ENCODE measurements around the gene KRTAP12-2. TPM values are rescaled to one million over a fixed set of nuclear protein-coding genes. Genes with fewer than 3 reads are reported as not detected.
"Not testable (repeated sequence)": the region's sequence is repeated elsewhere in the genome, so short reads cannot be mapped to it uniquely, and the experiment has no call there.

KRTAP12-2 gene
- polyA plus RNA-seq, 6 donors from 2014 or later: not detected

DNA sequence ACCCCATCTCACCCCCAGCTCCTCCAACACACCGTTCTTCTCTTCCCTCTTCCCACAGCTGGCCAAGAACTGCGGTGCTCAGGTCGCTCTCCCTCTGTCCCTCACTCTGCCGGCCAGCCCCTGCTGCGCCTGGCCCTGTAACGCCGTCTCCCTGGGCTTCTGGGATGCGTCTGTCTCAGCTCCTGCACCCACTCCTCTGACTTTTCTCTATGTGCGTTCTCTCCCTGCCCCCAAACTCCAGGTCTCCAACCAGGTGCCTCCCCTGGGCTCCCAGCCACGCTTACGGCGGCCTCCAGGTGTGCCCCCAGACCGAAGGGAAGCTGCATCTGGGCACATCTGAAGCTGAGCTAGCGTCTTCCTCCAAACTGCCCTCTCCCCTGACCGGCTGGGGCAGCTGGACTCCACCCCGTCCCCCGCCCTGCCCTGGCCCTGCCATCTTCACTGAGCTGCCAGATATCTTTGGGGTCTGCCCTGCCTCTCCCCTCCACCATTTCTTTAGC, 32.8 kb upstream of the KRTAP12-2 start:
- peaks cover 0 to 12% (median 2%) of the 10 kb centered on the region in 7 donors for H3K9me3 Mint-ChIP-seq

GRCh38 chr21:44697811-44698734, 31.3 kb upstream of the KRTAP12-2 start:
- no peak overlapping the region for H3K4me3 Mint-ChIP-seq
- DNase-seq (no peak), ATAC-seq (ENCODE audit: low read depth in 2 of 2) (no peak)
- peaks cover 0 to 5% (median 1%) of the 10 kb centered on the region in 3 donors for H3K4me1 Mint-ChIP-seq
- H3K27me3 Mint-ChIP-seq: peaks cover 41 to 85% (median 82%) of the 10 kb centered on the region in 3 donors
- H3K27ac Mint-ChIP-seq: peak overlapping the region in 1 of 6 donors; percentile 63
- peaks cover 0 to 21% of the 10 kb centered on the region in 2 donors for H3K36me3 Mint-ChIP-seq
- H3K9me3 Mint-ChIP-seq: peaks cover 2 to 19% (median 11%) of the 10 kb centered on the region in 7 donors

More for the DNA sequence above, 32.8 kb upstream of the KRTAP12-2 start:
- no peak overlapping the region for H3K27ac Mint-ChIP-seq
- H3K36me3 Mint-ChIP-seq: peaks cover 0 to 15% of the 10 kb centered on the region in 2 donors
- ATAC-seq (ENCODE audit: low read depth in 2 of 2): no peak
- DNase-seq: no peak
- peaks cover 0 to 6% (median 1%) of the 10 kb centered on the region in 3 donors for H3K4me1 Mint-ChIP-seq
- peak overlapping the region in 1 of 8 donors; percentile 56 for H3K4me3 Mint-ChIP-seq
- H3K27me3 Mint-ChIP-seq: peaks cover 38 to 92% (median 92%) of the 10 kb centered on the region in 3 donors

DNA sequence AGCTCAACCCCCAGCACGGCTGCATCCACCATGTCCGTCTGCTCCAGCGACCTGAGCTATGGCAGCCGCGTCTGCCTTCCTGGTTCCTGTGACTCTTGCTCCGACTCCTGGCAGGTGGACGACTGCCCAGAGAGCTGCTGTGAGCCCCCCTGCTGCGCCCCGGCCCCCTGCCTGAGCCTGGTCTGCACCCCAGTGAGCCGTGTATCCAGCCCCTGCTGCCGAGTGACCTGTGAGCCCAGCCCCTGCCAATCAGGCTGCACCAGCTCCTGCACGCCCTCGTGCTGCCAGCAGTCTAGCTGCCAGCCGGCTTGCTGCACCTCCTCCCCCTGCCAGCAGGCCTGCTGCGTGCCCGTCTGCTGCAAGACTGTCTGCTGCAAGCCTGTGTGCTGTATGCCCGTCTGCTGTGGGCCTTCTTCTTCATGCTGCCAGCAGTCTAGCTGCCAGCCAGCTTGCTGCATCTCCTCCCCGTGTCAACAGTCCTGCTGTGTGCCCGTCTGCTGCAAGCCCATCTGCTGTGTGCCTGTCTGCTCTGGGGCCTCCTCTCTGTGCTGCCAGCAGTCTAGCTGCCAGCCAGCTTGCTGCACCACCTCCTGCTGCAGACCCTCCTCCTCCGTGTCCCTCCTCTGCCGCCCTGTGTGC, 30.6 kb upstream of the KRTAP12-2 start, which contains the start of gene KRTAP10-12:
Gene KRTAP10-12 (plus strand): TSS at position 1 of the 639 bp plus-strand sequence. CDS start 30 bp downstream, at position 31.
- Mint-ChIP-seq H3K36me3 (peaks cover 0 to 22% of the 10 kb centered on the region in 2 donors), H3K9me3 (peaks cover 5 to 26% (median 18%) of the 10 kb centered on the region in 7 donors), H3K27me3 (peaks cover 41 to 78% (median 75%) of the 10 kb centered on the region in 3 donors)
- H3K4me3 Mint-ChIP-seq; H3K27ac Mint-ChIP-seq; DNase-seq; ATAC-seq (ENCODE audit: low read depth in 2 of 2); H3K4me1 Mint-ChIP-seq: not testable (repeated sequence)

DNA sequence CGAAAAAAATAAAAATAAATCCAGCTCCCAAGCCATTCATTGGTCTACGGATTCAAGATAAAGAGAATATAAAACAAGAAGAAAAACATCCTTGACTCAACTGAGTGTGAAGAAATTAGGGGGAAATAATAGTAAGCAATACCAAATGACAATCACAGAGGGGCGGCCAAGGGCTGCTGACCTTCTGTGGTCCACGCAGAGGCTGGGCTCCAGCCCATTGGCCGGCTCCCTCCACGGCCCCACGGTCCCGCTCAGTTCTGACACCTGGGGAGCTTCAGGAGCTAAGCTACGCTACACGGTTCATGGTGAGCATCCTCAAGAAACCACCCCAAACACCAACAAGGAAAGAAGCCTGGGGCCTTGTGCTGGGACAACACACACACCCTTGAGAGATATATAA, 29.8 kb upstream of the KRTAP12-2 start:
- Mint-ChIP-seq H3K9me3 (peaks cover 5 to 32% (median 25%) of the 10 kb centered on the region in 7 donors), H3K4me3 (no peak overlapping the region), H3K27me3 (peaks cover 36 to 70% (median 67%) of the 10 kb centered on the region in 3 donors)

GRCh38 chr21:44695641-44696040, 28.9 kb upstream of the KRTAP12-2 start:
- H3K4me1 Mint-ChIP-seq: peaks cover 0 to 1% (median 0%) of the 10 kb centered on the region in 3 donors
- H3K4me3 Mint-ChIP-seq: no peak overlapping the region
- peaks cover 5 to 32% (median 25%) of the 10 kb centered on the region in 7 donors for H3K9me3 Mint-ChIP-seq
- no peak overlapping the region for H3K27ac Mint-ChIP-seq
- ATAC-seq (ENCODE audit: low read depth in 2 of 2) (no peak), DNase-seq (no peak)
- H3K36me3 Mint-ChIP-seq: peaks cover 0 to 24% of the 10 kb centered on the region in 2 donors
- peaks cover 30 to 61% (median 58%) of the 10 kb centered on the region in 3 donors for H3K27me3 Mint-ChIP-seq

More for the DNA sequence above, 29.8 kb upstream of the KRTAP12-2 start:
- ATAC-seq (ENCODE audit: low read depth in 2 of 2): no peak
- peaks cover 0 to 1% (median 0%) of the 10 kb centered on the region in 3 donors for H3K4me1 Mint-ChIP-seq
- no peak overlapping the region for H3K27ac Mint-ChIP-seq
- H3K36me3 Mint-ChIP-seq: peaks cover 0 to 24% of the 10 kb centered on the region in 2 donors
- DNase-seq: no peak

DNA sequence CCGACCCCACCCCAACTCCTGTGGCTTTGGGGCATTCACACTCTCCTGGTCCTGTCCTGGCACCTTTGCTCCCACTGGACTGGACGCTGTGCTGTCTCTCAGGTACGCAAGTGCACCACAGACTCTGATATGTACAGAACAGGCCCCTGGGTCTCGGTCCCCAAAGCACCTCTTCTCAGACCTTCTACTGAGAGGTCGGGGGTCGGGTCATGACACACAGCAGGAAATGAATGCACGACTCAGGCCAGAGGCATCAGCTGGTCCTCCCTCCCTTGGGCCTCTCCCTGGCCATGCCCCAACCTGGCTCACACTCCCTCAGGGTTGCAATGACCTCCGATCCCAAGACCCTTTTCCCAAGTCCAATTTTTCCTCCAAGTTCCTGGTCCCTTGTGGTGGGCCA, 28.5 kb upstream of the KRTAP12-2 start:
- H3K4me1 Mint-ChIP-seq: peaks cover 0 to 1% (median 0%) of the 10 kb centered on the region in 3 donors
- H3K4me3 Mint-ChIP-seq: peak overlapping the region in 1 of 8 donors; percentile 64
- DNase-seq (no peak), ATAC-seq (ENCODE audit: low read depth in 2 of 2) (no peak)
- H3K27me3 Mint-ChIP-seq: peaks cover 30 to 62% (median 56%) of the 10 kb centered on the region in 3 donors
- H3K27ac Mint-ChIP-seq: no peak overlapping the region
- H3K36me3 Mint-ChIP-seq: peaks cover 0 to 24% of the 10 kb centered on the region in 2 donors
- peaks cover 5 to 32% (median 25%) of the 10 kb centered on the region in 7 donors for H3K9me3 Mint-ChIP-seq

DNA sequence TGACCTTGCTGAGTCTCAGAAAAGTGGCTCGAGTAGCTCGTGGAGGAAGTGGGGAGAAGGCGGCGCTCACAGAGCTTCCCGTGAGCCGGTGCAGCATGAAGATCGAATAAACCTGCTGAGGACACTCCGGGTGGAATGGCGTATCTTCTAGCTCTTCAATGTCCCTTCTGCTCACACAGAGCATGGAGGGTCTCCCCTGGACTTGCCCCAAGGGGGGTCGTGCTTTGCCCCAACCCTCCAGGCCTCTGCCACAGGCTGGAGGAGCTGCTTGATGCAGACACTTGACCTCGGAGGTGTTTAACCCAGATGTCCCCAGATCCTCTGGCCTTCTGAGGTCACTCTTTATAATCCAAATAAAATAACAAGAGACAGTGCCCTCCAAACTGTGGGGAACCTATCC, 28.0 kb upstream of the KRTAP12-2 start:
- Mint-ChIP-seq H3K4me3 (peak overlapping the region in 1 of 8 donors; percentile 64), H3K27ac (no peak overlapping the region), H3K4me1 (peaks cover 0 to 1% (median 0%) of the 10 kb centered on the region in 3 donors), H3K9me3 (peaks cover 5 to 32% (median 25%) of the 10 kb centered on the region in 7 donors), H3K36me3 (peaks cover 0 to 23% of the 10 kb centered on the region in 2 donors), H3K27me3 (peaks cover 27 to 62% (median 56%) of the 10 kb centered on the region in 3 donors)
- DNase-seq (no peak), ATAC-seq (ENCODE audit: low read depth in 2 of 2) (no peak)

DNA sequence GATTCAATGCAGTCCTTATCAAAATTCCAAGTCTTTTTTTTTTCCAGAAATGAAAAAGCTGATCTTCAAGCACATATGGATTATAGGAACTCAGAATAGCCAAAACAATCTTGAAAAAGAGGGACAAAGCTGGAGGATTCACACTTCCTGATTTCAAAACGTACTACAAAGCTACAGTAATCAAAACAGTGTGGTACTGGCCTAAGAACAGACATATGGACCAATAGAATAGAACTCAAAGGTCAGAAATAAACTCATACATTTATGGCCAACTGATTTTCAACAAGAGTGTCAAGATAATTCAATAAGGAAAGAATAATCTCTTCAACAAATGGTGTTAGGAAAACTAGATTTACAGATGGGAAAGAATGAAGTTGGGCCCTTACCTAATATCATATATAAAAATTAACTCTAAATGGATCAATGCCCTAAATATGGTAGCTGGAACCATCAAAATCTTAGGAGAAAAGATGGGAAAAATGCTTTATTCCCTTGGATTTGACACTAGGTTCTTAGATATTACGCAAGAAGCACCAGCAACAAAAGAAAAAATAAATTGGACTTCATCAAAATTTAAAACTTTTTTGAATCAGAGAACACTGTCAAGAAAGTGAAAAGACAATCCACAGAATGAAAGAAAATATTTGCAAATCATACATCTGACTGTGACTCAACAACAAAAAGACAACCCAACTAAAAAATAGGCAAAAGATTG, 26.2 kb upstream of the KRTAP12-2 start:
- H3K4me1 Mint-ChIP-seq: no peaks in the 10 kb centered on the region
- peaks cover 5 to 32% (median 25%) of the 10 kb centered on the region in 7 donors for H3K9me3 Mint-ChIP-seq
- DNase-seq (no peak), ATAC-seq (ENCODE audit: low read depth in 2 of 2) (no peak)
- peaks cover 21 to 54% (median 53%) of the 10 kb centered on the region in 3 donors for H3K27me3 Mint-ChIP-seq
- H3K36me3 Mint-ChIP-seq: peaks cover 0 to 17% of the 10 kb centered on the region in 2 donors
- no peak overlapping the region for H3K4me3 Mint-ChIP-seq
- H3K27ac Mint-ChIP-seq: no peak overlapping the region

GRCh38 chr21:44691686-44692085, 25.0 kb upstream of the KRTAP12-2 start:
- Mint-ChIP-seq H3K36me3 (peaks cover 0 to 17% of the 10 kb centered on the region in 2 donors), H3K4me3 (no peak overlapping the region), H3K27me3 (peaks cover 26 to 53% (median 51%) of the 10 kb centered on the region in 3 donors), H3K9me3 (peaks cover 5 to 32% (median 25%) of the 10 kb centered on the region in 7 donors), H3K27ac (peak overlapping the region in 1 of 6 donors; percentile 19), H3K4me1 (no peaks in the 10 kb centered on the region)
- ATAC-seq (ENCODE audit: low read depth in 2 of 2) (no peak), DNase-seq (no peak)

DNA sequence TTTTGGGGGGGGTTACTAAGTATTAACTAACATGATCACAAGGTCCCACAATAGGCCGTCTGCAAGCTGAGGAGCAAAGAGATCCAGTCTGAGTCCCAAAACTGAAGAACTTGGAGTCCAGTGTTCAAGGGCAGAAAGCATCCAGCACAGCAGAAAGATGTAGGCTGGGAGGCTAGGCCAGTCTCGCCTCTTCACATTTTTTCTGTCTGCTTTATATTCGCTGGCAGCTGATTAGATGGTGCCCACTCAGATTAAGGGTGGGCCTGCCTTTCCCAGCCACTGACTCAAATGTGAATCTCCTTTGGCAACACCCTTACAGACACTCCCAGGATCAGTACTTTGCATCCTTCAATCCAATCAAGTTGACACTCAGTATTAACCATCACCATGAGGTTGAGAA, 23.0 kb upstream of the KRTAP12-2 start:
- not testable (repeated sequence) for ATAC-seq (ENCODE audit: low read depth in 2 of 2); DNase-seq; H3K4me1 Mint-ChIP-seq; H3K4me3 Mint-ChIP-seq
- H3K27me3 Mint-ChIP-seq: peaks cover 18 to 55% (median 50%) of the 10 kb centered on the region in 3 donors
- peak overlapping the region in 1 of 6 donors; percentile 39 for H3K27ac Mint-ChIP-seq
- peaks cover 5 to 30% (median 25%) of the 10 kb centered on the region in 7 donors for H3K9me3 Mint-ChIP-seq
- peaks cover 0 to 17% of the 10 kb centered on the region in 2 donors for H3K36me3 Mint-ChIP-seq

DNA sequence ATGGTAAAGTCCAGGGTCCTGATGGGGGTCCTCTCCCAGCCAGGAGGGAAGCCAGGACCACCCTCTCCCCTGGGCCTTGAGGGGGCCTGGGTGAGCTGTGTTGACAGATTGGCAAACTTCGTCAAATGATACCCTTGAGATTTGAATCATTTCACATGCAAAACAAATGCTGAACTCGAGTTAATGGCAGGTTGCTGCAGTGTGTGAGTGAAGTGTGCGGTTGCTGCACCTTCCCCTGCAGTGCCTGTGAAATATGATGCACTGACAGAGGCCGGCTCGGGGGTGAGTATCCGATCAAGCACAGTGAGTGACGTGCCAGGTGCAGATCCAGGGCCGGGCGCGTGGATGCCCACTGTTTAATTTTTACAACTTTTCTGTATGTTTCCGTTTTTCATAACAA, 20.9 kb upstream of the KRTAP12-2 start:
- H3K27me3 Mint-ChIP-seq: peaks cover 20 to 64% (median 63%) of the 10 kb centered on the region in 3 donors
- H3K27ac Mint-ChIP-seq: no peak overlapping the region
- peaks cover 0 to 5% of the 10 kb centered on the region in 2 donors for H3K36me3 Mint-ChIP-seq

GRCh38 chr21:44686843-44687561, 20.3 kb upstream of the KRTAP12-2 start:
- no peak for DNase-seq
- no peak for ATAC-seq (ENCODE audit: low read depth in 2 of 2)
- no peaks in the 10 kb centered on the region for H3K36me3 Mint-ChIP-seq
- no peak overlapping the region for H3K4me3 Mint-ChIP-seq
- no peak overlapping the region for H3K27ac Mint-ChIP-seq
- H3K27me3 Mint-ChIP-seq: peaks cover 25 to 71% (median 69%) of the 10 kb centered on the region in 3 donors
- H3K9me3 Mint-ChIP-seq: peaks cover 0 to 5% (median 4%) of the 10 kb centered on the region in 7 donors
- H3K4me1 Mint-ChIP-seq: no peaks in the 10 kb centered on the region

More for the DNA sequence above, 20.9 kb upstream of the KRTAP12-2 start:
- Mint-ChIP-seq H3K4me3 (no peak overlapping the region), H3K9me3 (peaks cover 0 to 12% (median 10%) of the 10 kb centered on the region in 7 donors), H3K4me1 (no peaks in the 10 kb centered on the region)
- ATAC-seq (ENCODE audit: low read depth in 2 of 2): no peak
- DNase-seq: no peak
